ENCODE results near the gene EPB41L1.
A peak's percentile ranks its signal among the peaks of the same experiment; 100 is the strongest.

Gene EPB41L1

GRCh38 chr20:36149469-36149868 lies 5.1 kb upstream of the EPB41L1 start:
- no peak for DNase-seq (ENCODE audit: low spot score)
- no peak for TF ChIP-seq CTCF (conservative IDR thresholded peaks at IDR 0.05; ENCODE audit: low read depth)
- H3K27ac ChIP-seq, result no peak overlapping the region
- ChIA-PET CTCF (interaction anchor here (1.2 to 2.0 kb wide), 2 partner anchors 11 to 157 kb away, joined by 5 to 6 read pairs; no protein-coding TSS in a partner anchor), POLR2A (ENCODE audit: low non-redundant PET) (no interaction called here)

GRCh38 chr20:36150489-36150846 lies 4.1 kb upstream of the EPB41L1 start:
- ChIA-PET CTCF (interaction anchor here (1.2 kb wide), 1 partner anchor 12 kb away, joined by 5 read pairs; no protein-coding TSS in a partner anchor), POLR2A (ENCODE audit: low non-redundant PET) (no interaction called here)
- TF ChIP-seq CTCF (conservative IDR thresholded peaks at IDR 0.05; ENCODE audit: low read depth), result no peak
- DNase-seq (ENCODE audit: low spot score), result no peak
- H3K27ac ChIP-seq, result no peak overlapping the region

- no peak for TF ChIP-seq CTCF (conservative IDR thresholded peaks at IDR 0.05; ENCODE audit: low read depth)
- H3K27ac ChIP-seq, result no peak overlapping the region
- DNase-seq (ENCODE audit: low spot score), result no peak
- ChIA-PET CTCF (no interaction called here), POLR2A (ENCODE audit: low non-redundant PET) (no interaction called here)
Observed at GRCh38 chr20:36150847-36151539, 3.5 kb upstream of the EPB41L1 start.

- POLR2A ChIA-PET (ENCODE audit: low non-redundant PET), result no interaction called here
- H3K27ac ChIP-seq, result peak overlapping the region; percentile 44; the same call in 1 of the 2 replicates
- no peak for TF ChIP-seq CTCF (conservative IDR thresholded peaks at IDR 0.05; ENCODE audit: low read depth)
- CTCF ChIA-PET, result interaction anchor here (0.8 kb wide), 1 partner anchor 10 kb away, joined by 3 read pairs; no protein-coding TSS in a partner anchor
- no peak for DNase-seq (ENCODE audit: low spot score)
Observed at GRCh38 chr20:36152261-36152660, 2.3 kb upstream of the EPB41L1 start.

- ChIA-PET CTCF (interaction anchor here (0.7 to 0.9 kb wide), 3 partner anchors 14 to 49 kb away, joined by 3 read pairs; no protein-coding TSS in a partner anchor), POLR2A (ENCODE audit: low non-redundant PET) (no interaction called here)
- DNase-seq (ENCODE audit: low spot score), result no peak
- no peak for TF ChIP-seq CTCF (conservative IDR thresholded peaks at IDR 0.05; ENCODE audit: low read depth)
- H3K27ac ChIP-seq, result peak overlapping the region; percentile 44
Observed at GRCh38 chr20:36153204-36153603, 1.3 kb upstream of the EPB41L1 start.

GRCh38 chr20:36153736-36154699 lies 522 bp upstream of the EPB41L1 start:
- ChIA-PET CTCF (interaction anchor here (0.6 to 0.9 kb wide), 4 partner anchors 15 to 246 kb away, joined by 3 to 4 read pairs (median 3); no protein-coding TSS in a partner anchor), POLR2A (ENCODE audit: low non-redundant PET) (no interaction called here)
- H3K27ac ChIP-seq, result peak overlapping the region; percentile 44
- DNase-seq (ENCODE audit: low spot score), result peak; percentile 88
- no peak for TF ChIP-seq CTCF (conservative IDR thresholded peaks at IDR 0.05; ENCODE audit: low read depth)

Data from RWPE1 (cell line).